ENCODE measurements around the gene RASGRP4. TPM values are rescaled to one million over a fixed set of nuclear protein-coding genes. Genes with fewer than 3 reads are reported as not detected.

The RASGRP4 gene
- polyA plus RNA-seq, 1 donor (not counting 4 experiments of a cell fraction or from before 2014, with no cell fraction given) = not detected

DNA sequence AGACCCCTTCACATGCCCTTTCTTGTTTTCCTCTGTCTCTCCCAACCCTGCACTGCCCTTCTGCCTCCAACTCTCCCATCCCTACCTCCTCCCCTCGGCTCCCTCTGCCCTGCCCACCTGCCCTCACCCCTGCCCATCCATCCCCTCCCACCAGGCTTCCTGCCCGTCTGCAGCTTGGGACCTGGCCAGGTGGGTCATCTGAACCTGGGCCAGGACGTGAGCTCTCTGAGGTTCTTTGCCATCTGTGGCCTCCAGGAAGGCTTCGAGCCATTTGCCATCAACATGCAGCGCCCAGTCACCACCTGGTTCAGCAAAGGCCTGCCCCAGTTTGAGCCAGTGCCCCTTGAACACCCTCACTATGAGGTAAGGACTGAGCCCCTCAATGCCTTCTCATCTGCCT lies 43.1 kb upstream of the RASGRP4 start:
- TF ChIP-seq CTCF (optimal IDR thresholded peaks at IDR 0.05 in 1 of 3, IDR thresholded peaks at IDR 0.05 in 1 of 3, conservative IDR thresholded peaks at IDR 0.05 in 1 of 3; ENCODE audit: extremely low read depth in 1 of 3, insufficient read depth in 2 of 3, low read length in 3 of 3) (no peak), EZH2 (IDR thresholded peaks at IDR 0.05; ENCODE audit: low read length) (no peak)
- Histone ChIP-seq H3K27me3 (ENCODE audit: control insufficient read depth, extremely low read depth, insufficient read depth, low read length) (no peaks in the 10 kb centered on the region), H2AFZ (ENCODE audit: control insufficient read depth, low read length) (no peak overlapping the region), H3K79me2 (ENCODE audit: control insufficient read depth, insufficient read depth, low read length) (no peaks in the 10 kb centered on the region), H3K4me1 (ENCODE audit: control insufficient read depth, extremely low read depth, insufficient read depth, low read length) (no peaks in the 10 kb centered on the region), H3K9ac (ENCODE audit: control insufficient read depth, extremely low read depth, insufficient read depth, low read length) (no peak overlapping the region), H3K4me3 (ENCODE audit: control insufficient read depth in 2 of 3, extremely low read depth in 1 of 3, insufficient read depth in 2 of 3, low read depth in 1 of 3, low read length in 3 of 3) (no peak overlapping the region), H3K9me3 (ENCODE audit: control insufficient read depth, low read depth, low read length) (no peaks in the 10 kb centered on the region), H4K20me1 (ENCODE audit: control insufficient read depth, extremely low read depth, insufficient read depth, low read length) (no peaks in the 10 kb centered on the region), H3K4me2 (ENCODE audit: control insufficient read depth, extremely low read depth, insufficient read depth, low read depth, low read length) (no peak overlapping the region), H3K27ac (ENCODE audit: control insufficient read depth, insufficient read depth, low read length) (no peak overlapping the region), H3K9me1 (ENCODE audit: control insufficient read depth, extremely low read depth, insufficient read depth, low read length) (no peaks in the 10 kb centered on the region), H3K36me3 (ENCODE audit: control insufficient read depth in 2 of 2, extremely low read depth in 1 of 2, insufficient read depth in 2 of 2, low read length in 2 of 2) (no peaks in the 10 kb centered on the region)
- FAIRE-seq = no peak
- DNase-seq (ENCODE audit: low read depth, low spot score) = no peak
- dilution Hi-C loops (cut with MboI; ENCODE audit: extremely low pct_ligation_motif_present, low sequenced_read_pairs) = no loop called here

GRCh38 chr19:38467541-38468525 lies 41.8 kb upstream of the RASGRP4 start:
- Histone ChIP-seq H3K27ac (ENCODE audit: control insufficient read depth, insufficient read depth, low read length) (no peak overlapping the region), H4K20me1 (ENCODE audit: control insufficient read depth, extremely low read depth, insufficient read depth, low read length) (no peaks in the 10 kb centered on the region), H3K27me3 (ENCODE audit: control insufficient read depth, extremely low read depth, insufficient read depth, low read length) (no peaks in the 10 kb centered on the region), H2AFZ (ENCODE audit: control insufficient read depth, low read length) (no peak overlapping the region), H3K9ac (ENCODE audit: control insufficient read depth, extremely low read depth, insufficient read depth, low read length) (no peak overlapping the region), H3K4me2 (ENCODE audit: control insufficient read depth, extremely low read depth, insufficient read depth, low read depth, low read length) (no peak overlapping the region), H3K79me2 (ENCODE audit: control insufficient read depth, insufficient read depth, low read length) (no peaks in the 10 kb centered on the region), H3K4me1 (ENCODE audit: control insufficient read depth, extremely low read depth, insufficient read depth, low read length) (no peaks in the 10 kb centered on the region), H3K4me3 (ENCODE audit: control insufficient read depth in 2 of 3, extremely low read depth in 1 of 3, insufficient read depth in 2 of 3, low read depth in 1 of 3, low read length in 3 of 3) (no peak overlapping the region), H3K9me1 (ENCODE audit: control insufficient read depth, extremely low read depth, insufficient read depth, low read length) (no peaks in the 10 kb centered on the region), H3K9me3 (ENCODE audit: control insufficient read depth, low read depth, low read length) (no peaks in the 10 kb centered on the region), H3K36me3 (ENCODE audit: control insufficient read depth in 2 of 2, extremely low read depth in 1 of 2, insufficient read depth in 2 of 2, low read length in 2 of 2) (no peaks in the 10 kb centered on the region)
- DNase-seq (ENCODE audit: low read depth, low spot score) (no peak), FAIRE-seq (no peak)
- TF ChIP-seq EZH2 (IDR thresholded peaks at IDR 0.05; ENCODE audit: low read length) (no peak), CTCF (optimal IDR thresholded peaks at IDR 0.05 in 1 of 3, IDR thresholded peaks at IDR 0.05 in 1 of 3, conservative IDR thresholded peaks at IDR 0.05 in 1 of 3; ENCODE audit: extremely low read depth in 1 of 3, insufficient read depth in 2 of 3, low read length in 3 of 3) (no peak)
- dilution Hi-C loops (cut with MboI; ENCODE audit: extremely low pct_ligation_motif_present, low sequenced_read_pairs) = no loop called here

Data from keratinocyte (primary cell).